Neuronal stem cell (in vitro differentiated cells): ENCODE measurements around the gene SEL1L.

Source experiments
- DNase-seq: peaks from one replicate; pipeline ENCODE4 v3.0.0-alpha.2; 2013; ENCODE audit warnings: low spot score
- H2AFZ ChIP-seq: one replicate; pipeline ENCODE4 v1.6.1; 2013; ENCODE audit warnings: mild to moderate bottlenecking, low read length, inconsistent platforms
- H2AK5ac ChIP-seq: 2 replicates; pipeline ENCODE4 v1.6.1; 2013; ENCODE audit warnings: low read depth, mild to moderate bottlenecking, inconsistent platforms, low read length, moderate library complexity, mixed read lengths
- H2BK120ac ChIP-seq: 2 replicates; pipeline ENCODE4 v1.6.1; 2013; ENCODE audit warnings: low read depth, mild to moderate bottlenecking, inconsistent platforms, low read length, moderate library complexity, mixed read lengths
- H2BK12ac ChIP-seq: one replicate; pipeline ENCODE4 v1.6.1; 2013; ENCODE audit warnings: low read length, inconsistent platforms
- H2BK15ac ChIP-seq: 2 replicates; pipeline ENCODE4 v1.6.1; 2013; ENCODE audit warnings: mild to moderate bottlenecking, low read length, inconsistent platforms, mixed read lengths
- H2BK5ac ChIP-seq: one replicate; pipeline ENCODE4 v1.6.1; 2013; ENCODE audit warnings: inconsistent platforms, mild to moderate bottlenecking, low read length, moderate library complexity
- H3K14ac ChIP-seq: one replicate; pipeline ENCODE4 v1.6.1; 2013; ENCODE audit warnings: low read length, inconsistent platforms
- H3K18ac ChIP-seq: 2 replicates; pipeline ENCODE4 v1.6.1; 2013; ENCODE audit warnings: low read length, inconsistent platforms
- H3K23ac ChIP-seq: 2 replicates; pipeline ENCODE4 v1.6.1; 2013; ENCODE audit warnings: low read depth, mild to moderate bottlenecking, mixed read lengths, low read length, inconsistent platforms; ENCODE audit not compliant: poor library complexity
- H3K27ac ChIP-seq: replicated peaks from 3 replicates; pipeline ENCODE4 v1.5.1; 2013; ENCODE audit warnings: low read length, inconsistent platforms
- H3K27me3 ChIP-seq, 3 experiments: 2 replicates each; pipeline ENCODE4 v1.6.1; 2013; ENCODE audit warnings: low read length in 3 of 3, mild to moderate bottlenecking in 2 of 3, inconsistent platforms in 1 of 3, low read depth in 1 of 3, mixed read lengths in 1 of 3, moderate library complexity in 1 of 3; ENCODE audit not compliant: control insufficient read depth in 3 of 3, insufficient read depth in 3 of 3
- H3K36me3 ChIP-seq, 2 donors: replicated peaks in 1 of 2; 2 replicates each; pipeline ENCODE4 v1.6.1; 2013; ENCODE audit warnings: low read length in 2 of 2; ENCODE audit not compliant: control insufficient read depth in 2 of 2, insufficient read depth in 2 of 2
- H3K4ac ChIP-seq: 2 replicates; pipeline ENCODE4 v1.6.1; 2013; ENCODE audit warnings: inconsistent platforms, mild to moderate bottlenecking, low read length, moderate library complexity
- H3K4me1 ChIP-seq, 2 donors: 1 replicate in 1 of 2; 2 replicates in 1 of 2; pipeline ENCODE4 v1.6.1; 2013; ENCODE audit warnings: low read length in 2 of 2, low read depth in 1 of 2; ENCODE audit not compliant: control insufficient read depth in 2 of 2, insufficient read depth in 1 of 2
- H3K4me2 ChIP-seq: one replicate; pipeline ENCODE4 v1.6.1; 2013; ENCODE audit warnings: mild to moderate bottlenecking, low read length, inconsistent platforms; ENCODE audit not compliant: insufficient read depth, poor library complexity, severe bottlenecking
- H3K4me3 ChIP-seq, 2 donors: 2 replicates each; pipeline ENCODE4 v1.5.1; 2013; ENCODE audit warnings: low read length in 2 of 2, mild to moderate bottlenecking in 2 of 2, inconsistent platforms in 1 of 2, moderate library complexity in 1 of 2
- H3K79me1 ChIP-seq: one replicate; pipeline ENCODE4 v1.6.1; 2013; ENCODE audit warnings: low read depth, mild to moderate bottlenecking, inconsistent platforms, low read length, moderate library complexity
- H3K9ac ChIP-seq: one replicate; pipeline ENCODE4 v1.6.1; 2013; ENCODE audit warnings: mild to moderate bottlenecking, low read depth, low read length, inconsistent platforms; ENCODE audit not compliant: poor library complexity
- H3K9me3 ChIP-seq, 2 donors: replicated peaks in 1 of 2; 2 replicates each; pipeline versions ENCODE3 to v1.6.1; 2013; ENCODE audit warnings: low read length in 2 of 2, mild to moderate bottlenecking in 2 of 2, inconsistent platforms in 1 of 2, low read depth in 1 of 2, mixed read lengths in 1 of 2, moderate library complexity in 1 of 2; ENCODE audit not compliant: control insufficient read depth in 2 of 2, insufficient read depth in 1 of 2
- H4K8ac ChIP-seq: one replicate; pipeline ENCODE4 v1.6.1; 2013; ENCODE audit warnings: low read depth, mild to moderate bottlenecking, inconsistent platforms, low read length, moderate library complexity
- H4K91ac ChIP-seq: one replicate; pipeline ENCODE4 v1.6.1; 2013; ENCODE audit warnings: low read length, low read depth, mild to moderate bottlenecking, inconsistent platforms; ENCODE audit not compliant: poor library complexity
- WGBS, 2 donors: extraction: QIAGEN DNeasy Blood & Tissue Kit; methylation state at CpG; one replicate each; pipeline ENCODE4 v1.1.7; 2013; ENCODE audit warnings: missing lambda C conversion rate in 2 of 2, mixed read lengths in 1 of 2; ENCODE audit not compliant: insufficient read length in 2 of 2, insufficient replicate concordance in 1 of 2; ENCODE audit errors: extremely low coverage in 2 of 2; 5-methylcytosine and 5-hydroxymethylcytosine counted together

The SEL1L gene

GRCh38 chr14:81567302-81567701 lies 33.6 kb upstream of the SEL1L start:
- no peak overlapping the region for H2BK120ac ChIP-seq
- H2BK12ac ChIP-seq: no peak overlapping the region
- no peak overlapping the region for H3K9ac ChIP-seq
- no peak overlapping the region for H4K91ac ChIP-seq
- H2BK15ac ChIP-seq: no peak overlapping the region
- no peak overlapping the region for H3K4ac ChIP-seq
- no peak for DNase-seq
- H4K8ac ChIP-seq: no peak overlapping the region
- no CpG with 5 or more reads among the region's 6 CpGs for WGBS, 2 donors
- no peak overlapping the region for H2AFZ ChIP-seq
- no peaks in the 10 kb centered on the region for H3K9me3 ChIP-seq
- no peak overlapping the region for H3K23ac ChIP-seq
- no peak overlapping the region for H3K18ac ChIP-seq
- no peak overlapping the region for H2AK5ac ChIP-seq
- no peak overlapping the region for H2BK5ac ChIP-seq
- H3K27me3 ChIP-seq: peaks cover 0 to 5% (median 0%) of the 10 kb centered on the region in 3 experiments
- no peak overlapping the region for H3K27ac ChIP-seq
- H3K14ac ChIP-seq: no peak overlapping the region
- no peak overlapping the region for H3K4me3 ChIP-seq
- H3K4me2 ChIP-seq: no peak overlapping the region
- no peaks in the 10 kb centered on the region for H3K36me3 ChIP-seq
- peaks cover 0 to 2% of the 10 kb centered on the region in 2 donors for H3K4me1 ChIP-seq
- H3K79me1 ChIP-seq: no peaks in the 10 kb centered on the region

- no peak overlapping the region for H4K91ac ChIP-seq
- peak; percentile 37 for DNase-seq
- H2BK120ac ChIP-seq: no peak overlapping the region
- no peak overlapping the region for H3K23ac ChIP-seq
- no peak overlapping the region for H2AFZ ChIP-seq
- no peak overlapping the region for H2AK5ac ChIP-seq
- no peak overlapping the region for H3K14ac ChIP-seq
- no peaks in the 10 kb centered on the region for H3K36me3 ChIP-seq
- no peak overlapping the region for H3K27ac ChIP-seq
- H4K8ac ChIP-seq: no peak overlapping the region
- H3K4me2 ChIP-seq: no peak overlapping the region
- H3K4me3 ChIP-seq: no peak overlapping the region
- no peak overlapping the region for H3K9ac ChIP-seq
- H3K4me1 ChIP-seq: peaks cover 0 to 2% of the 10 kb centered on the region in 2 donors
- no peak overlapping the region for H3K18ac ChIP-seq
- no peak overlapping the region for H2BK15ac ChIP-seq
- no peaks in the 10 kb centered on the region for H3K79me1 ChIP-seq
- no peaks in the 10 kb centered on the region for H3K9me3 ChIP-seq
- H3K4ac ChIP-seq: no peak overlapping the region
- peaks cover 0 to 5% (median 0%) of the 10 kb centered on the region in 3 experiments for H3K27me3 ChIP-seq
- no peak overlapping the region for H2BK5ac ChIP-seq
- WGBS, 2 donors: no CpG with 5 or more reads among the region's 7 CpGs
- no peak overlapping the region for H2BK12ac ChIP-seq
These were observed 32.0 kb upstream of the SEL1L start for GRCh38 chr14:81565441-81566290.

- no peak overlapping the region for H3K9ac ChIP-seq
- H3K14ac ChIP-seq: no peak overlapping the region
- peaks cover 0 to 2% of the 10 kb centered on the region in 2 donors for H3K4me1 ChIP-seq
- no peak overlapping the region for H3K18ac ChIP-seq
- H3K4me2 ChIP-seq: no peak overlapping the region
- no peak overlapping the region for H3K4me3 ChIP-seq
- no peak overlapping the region for H3K23ac ChIP-seq
- no peak overlapping the region for H4K91ac ChIP-seq
- no peaks in the 10 kb centered on the region for H3K27me3 ChIP-seq
- H3K9me3 ChIP-seq: no peaks in the 10 kb centered on the region
- no peak overlapping the region for H3K27ac ChIP-seq
- no peak overlapping the region for H2BK120ac ChIP-seq
- H3K4ac ChIP-seq: no peak overlapping the region
- no peaks in the 10 kb centered on the region for H3K36me3 ChIP-seq
- WGBS, 2 donors: no CpG with 5 or more reads among the region's 2 CpGs
- H2BK5ac ChIP-seq: no peak overlapping the region
- no peak overlapping the region for H2BK12ac ChIP-seq
- no peak overlapping the region for H4K8ac ChIP-seq
- no peak overlapping the region for H2AK5ac ChIP-seq
- H2AFZ ChIP-seq: peak overlapping the region; percentile 81
- no peak overlapping the region for H2BK15ac ChIP-seq
- H3K79me1 ChIP-seq: no peaks in the 10 kb centered on the region
- no peak for DNase-seq
These were observed 29.2 kb upstream of the SEL1L start for GRCh38 chr14:81562818-81563217.

- no peak overlapping the region for H2BK120ac ChIP-seq
- H3K4me1 ChIP-seq: no peaks in the 10 kb centered on the region
- no peaks in the 10 kb centered on the region for H3K36me3 ChIP-seq
- no peak overlapping the region for H2BK15ac ChIP-seq
- no peaks in the 10 kb centered on the region for H3K9me3 ChIP-seq
- H3K79me1 ChIP-seq: no peaks in the 10 kb centered on the region
- H4K8ac ChIP-seq: no peak overlapping the region
- WGBS, 2 donors: no CpG with 5 or more reads among the region's 10 CpGs
- H4K91ac ChIP-seq: no peak overlapping the region
- no peak for DNase-seq
- no peaks in the 10 kb centered on the region for H3K27me3 ChIP-seq
- no peak overlapping the region for H2BK5ac ChIP-seq
- H3K4me2 ChIP-seq: no peak overlapping the region
- H3K23ac ChIP-seq: no peak overlapping the region
- no peak overlapping the region for H2AK5ac ChIP-seq
- no peak overlapping the region for H3K9ac ChIP-seq
- H3K27ac ChIP-seq: no peak overlapping the region
- no peak overlapping the region for H3K4me3 ChIP-seq
- no peak overlapping the region for H3K4ac ChIP-seq
- no peak overlapping the region for H3K18ac ChIP-seq
- no peak overlapping the region for H2BK12ac ChIP-seq
- no peak overlapping the region for H3K14ac ChIP-seq
- peak overlapping the region; percentile 41 for H2AFZ ChIP-seq
These were observed 27.6 kb upstream of the SEL1L start for GRCh38 chr14:81561084-81561775.
